Measurements from ENCODE around the gene FAM124B.

Gene FAM124B

DNA sequence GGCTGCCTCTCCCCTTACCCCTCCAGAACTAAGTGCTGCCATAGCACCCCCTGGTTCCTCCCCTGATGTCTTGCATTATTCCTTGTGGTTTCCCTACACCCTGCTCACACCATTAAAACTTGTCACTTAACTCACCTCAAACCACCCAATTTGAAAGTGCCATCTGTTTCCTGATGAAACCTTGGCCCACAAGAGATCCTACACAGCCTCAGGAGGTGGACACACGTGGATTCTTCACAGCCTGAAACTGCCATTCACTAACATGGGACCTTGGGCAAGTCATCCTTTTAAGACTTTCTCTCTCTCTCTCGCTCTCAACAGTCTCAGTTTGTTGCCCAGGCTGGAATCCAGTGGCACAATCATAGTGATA, 27.5 kb upstream of the FAM124B start:
- no peak overlapping the region for H3K27ac Mint-ChIP-seq
- H3K4me1 Mint-ChIP-seq (ENCODE audit: low read depth in 2 of 2) = peaks cover 4 to 6% of the 10 kb centered on the region in 2 donors
- peaks cover 2 to 7% of the 10 kb centered on the region in 2 donors for H3K9me3 Mint-ChIP-seq

DNA sequence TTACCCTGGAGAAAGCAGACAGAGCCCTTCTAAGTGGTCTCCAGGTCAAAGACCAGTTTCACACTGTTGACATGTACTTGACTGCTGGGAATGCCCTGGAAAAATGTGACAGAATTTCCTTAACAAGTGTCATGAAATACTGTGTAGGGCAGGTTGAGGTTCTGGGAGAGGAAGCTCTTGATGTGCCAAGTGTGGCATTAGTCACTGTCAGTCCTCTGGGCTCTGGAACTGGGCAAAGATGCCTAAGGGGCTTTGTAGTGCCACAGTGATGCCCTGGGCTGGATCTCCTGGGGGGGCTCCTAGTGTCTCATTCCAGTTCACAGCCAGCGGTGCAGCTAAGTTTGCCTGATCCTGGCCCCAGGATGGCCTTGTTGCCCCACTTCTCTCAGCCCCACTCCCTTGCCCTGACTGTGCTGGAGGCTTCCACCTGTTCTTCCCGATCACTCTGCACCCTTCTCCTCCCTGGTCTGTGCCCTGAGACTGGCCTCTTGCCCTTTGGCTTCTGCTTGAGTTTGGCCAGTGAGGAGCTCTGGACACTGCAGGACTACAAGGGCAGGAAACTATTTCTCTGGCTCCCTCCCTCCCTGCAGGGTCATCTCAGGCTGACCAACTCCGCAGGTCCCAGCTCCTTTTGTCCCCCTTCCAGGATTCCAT, 27.0 kb upstream of the FAM124B start:
- DNase-seq (no peak), ATAC-seq (replicated peaks) (no peak)
- no peak overlapping the region for H3K27ac Mint-ChIP-seq
- peaks cover 4 to 6% of the 10 kb centered on the region in 2 donors for H3K4me1 Mint-ChIP-seq (ENCODE audit: low read depth in 2 of 2)
- peaks cover 27 to 50% of the 10 kb centered on the region in 2 donors for H3K27me3 Mint-ChIP-seq
- H3K9me3 Mint-ChIP-seq = peaks cover 2 to 7% of the 10 kb centered on the region in 2 donors
- no peak overlapping the region for H3K4me3 Mint-ChIP-seq
- no peaks in the 10 kb centered on the region for H3K36me3 Mint-ChIP-seq (ENCODE audit: insufficient read depth)

More for the DNA sequence above, 27.5 kb upstream of the FAM124B start:
- peaks cover 27 to 52% of the 10 kb centered on the region in 2 donors for H3K27me3 Mint-ChIP-seq
- ATAC-seq (replicated peaks) (no peak), DNase-seq (no peak)
- no peaks in the 10 kb centered on the region for H3K36me3 Mint-ChIP-seq (ENCODE audit: insufficient read depth)
- H3K4me3 Mint-ChIP-seq = no peak overlapping the region

DNA sequence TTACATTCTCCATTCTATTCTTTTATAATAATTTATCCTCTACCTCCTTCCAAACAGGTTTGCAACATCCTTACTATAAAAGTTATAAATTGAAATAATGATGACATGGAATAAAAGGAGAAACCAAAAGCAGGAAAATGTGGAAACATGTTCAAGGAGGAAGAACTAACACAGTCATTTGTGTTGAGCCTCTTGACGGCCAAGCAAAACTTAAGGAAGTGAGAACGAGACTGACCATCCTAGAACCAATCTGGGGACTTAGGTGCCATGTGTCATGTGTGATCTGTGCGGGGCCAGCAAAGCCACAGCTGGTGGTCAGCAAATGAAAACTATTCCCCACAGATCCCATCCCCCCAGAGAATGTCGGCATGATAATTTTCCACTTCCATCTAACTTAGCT, 25.6 kb upstream of the FAM124B start:
- no peak for ATAC-seq (replicated peaks)
- DNase-seq = no peak
- H3K4me3 Mint-ChIP-seq = no peak overlapping the region
- H3K36me3 Mint-ChIP-seq (ENCODE audit: insufficient read depth) = no peaks in the 10 kb centered on the region
- peaks cover 4 to 6% of the 10 kb centered on the region in 2 donors for H3K4me1 Mint-ChIP-seq (ENCODE audit: low read depth in 2 of 2)
- no peak overlapping the region for H3K27ac Mint-ChIP-seq
- peaks cover 20 to 44% of the 10 kb centered on the region in 2 donors for H3K27me3 Mint-ChIP-seq
- peaks cover 2 to 7% of the 10 kb centered on the region in 2 donors for H3K9me3 Mint-ChIP-seq

DNA sequence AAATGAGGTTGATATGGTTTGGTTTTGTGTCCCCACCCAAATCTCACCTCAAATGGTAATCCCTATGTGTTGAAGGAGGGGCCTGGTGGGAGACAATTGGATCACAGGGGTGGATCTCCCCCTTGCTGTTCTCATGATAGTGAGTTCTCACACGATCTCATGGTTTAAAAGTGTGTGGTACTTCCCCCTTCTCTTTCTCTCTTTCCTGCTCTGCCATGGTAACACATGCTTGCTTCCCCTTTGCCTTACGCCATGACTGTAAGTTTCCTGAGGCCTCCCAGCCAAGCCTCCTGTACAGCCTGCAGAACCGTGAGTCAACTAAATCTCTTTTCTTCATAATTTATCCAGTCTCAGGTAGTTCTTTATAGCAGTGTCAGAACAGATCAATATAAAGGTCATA, 24.7 kb upstream of the FAM124B start:
- ATAC-seq (replicated peaks) (no peak), DNase-seq (no peak)
- H3K27me3 Mint-ChIP-seq = peaks cover 20 to 42% of the 10 kb centered on the region in 2 donors
- H3K27ac Mint-ChIP-seq = no peak overlapping the region
- H3K4me3 Mint-ChIP-seq = no peak overlapping the region
- H3K36me3 Mint-ChIP-seq (ENCODE audit: insufficient read depth) = no peaks in the 10 kb centered on the region
- peaks cover 2 to 7% of the 10 kb centered on the region in 2 donors for H3K9me3 Mint-ChIP-seq
- no peaks in the 10 kb centered on the region for H3K4me1 Mint-ChIP-seq (ENCODE audit: low read depth in 2 of 2)

DNA sequence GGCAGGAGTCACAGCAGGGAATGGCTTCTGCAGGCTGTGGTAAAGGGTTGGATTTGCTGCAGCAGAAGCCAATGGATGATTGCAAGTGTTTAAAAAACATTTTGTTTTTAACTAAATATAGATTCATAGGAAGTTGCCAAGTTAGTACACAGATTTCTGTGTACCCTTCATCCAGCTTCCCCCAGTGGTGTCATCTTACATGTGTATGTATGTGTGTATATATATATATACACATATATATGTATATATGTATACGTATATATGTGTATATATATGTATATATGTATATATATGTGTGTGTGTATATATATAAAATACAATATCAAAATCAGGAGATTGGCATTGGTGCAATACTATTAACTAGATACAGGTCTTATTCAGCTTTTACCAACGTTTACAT, 19.2 kb upstream of the FAM124B start:
- no peak for ATAC-seq (replicated peaks)
- Mint-ChIP-seq H3K4me3 (no peak overlapping the region), H3K27me3 (peaks cover 21 to 34% of the 10 kb centered on the region in 2 donors), H3K36me3 (ENCODE audit: insufficient read depth) (no peaks in the 10 kb centered on the region), H3K27ac (no peak overlapping the region), H3K4me1 (ENCODE audit: low read depth in 2 of 2) (no peaks in the 10 kb centered on the region), H3K9me3 (peaks cover 2 to 7% of the 10 kb centered on the region in 2 donors)
- DNase-seq = no peak

DNA sequence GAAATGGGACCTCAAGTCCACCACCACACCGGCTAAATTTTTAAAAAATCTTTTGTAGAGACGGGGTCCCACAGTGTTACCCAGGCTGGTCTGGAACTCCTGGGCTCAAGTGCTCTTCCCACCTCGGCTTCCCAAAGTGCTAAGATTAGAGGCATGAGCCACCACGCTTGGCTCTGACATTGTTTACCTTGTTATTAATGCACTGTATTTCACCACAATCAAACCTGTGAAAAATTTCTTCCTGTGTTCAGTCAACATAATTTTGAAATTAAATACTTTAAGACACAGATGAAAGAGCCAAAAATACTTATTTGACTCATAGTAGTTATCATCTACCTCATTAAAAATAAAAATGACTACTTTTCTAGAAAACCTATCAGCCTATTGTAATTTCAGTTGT, 16.0 kb upstream of the FAM124B start:
- Mint-ChIP-seq H3K9me3 (no peaks in the 10 kb centered on the region), H3K27me3 (peaks cover 25 to 38% of the 10 kb centered on the region in 2 donors), H3K4me1 (ENCODE audit: low read depth in 2 of 2) (no peaks in the 10 kb centered on the region), H3K27ac (no peak overlapping the region), H3K4me3 (no peak overlapping the region), H3K36me3 (ENCODE audit: insufficient read depth) (no peaks in the 10 kb centered on the region)
- ATAC-seq (replicated peaks) (no peak), DNase-seq (no peak)

DNA sequence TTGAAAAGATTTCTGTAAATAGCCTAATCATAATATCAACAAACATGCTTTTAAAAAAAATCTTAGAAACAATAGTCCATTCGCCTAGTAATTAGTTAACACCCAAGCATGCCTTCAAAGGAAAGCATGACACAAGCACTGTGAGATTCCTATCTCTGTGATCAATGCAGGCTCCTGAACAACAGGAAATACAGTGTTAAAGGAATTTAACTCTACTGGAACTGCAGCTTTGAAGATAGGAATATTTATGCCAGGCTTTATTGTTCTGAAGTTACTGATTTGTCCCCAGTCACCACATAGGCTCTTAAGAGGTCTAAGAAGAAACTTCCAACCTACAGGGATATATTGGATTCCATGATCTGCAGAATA, 15.4 kb upstream of the FAM124B start:
- H3K27me3 Mint-ChIP-seq = peaks cover 25 to 38% of the 10 kb centered on the region in 2 donors
- no peaks in the 10 kb centered on the region for H3K4me1 Mint-ChIP-seq (ENCODE audit: low read depth in 2 of 2)
- no peak for ATAC-seq (replicated peaks)
- no peak for DNase-seq
- no peaks in the 10 kb centered on the region for H3K9me3 Mint-ChIP-seq
- H3K36me3 Mint-ChIP-seq (ENCODE audit: insufficient read depth) = no peaks in the 10 kb centered on the region
- H3K27ac Mint-ChIP-seq = no peak overlapping the region
- H3K4me3 Mint-ChIP-seq = no peak overlapping the region

DNA sequence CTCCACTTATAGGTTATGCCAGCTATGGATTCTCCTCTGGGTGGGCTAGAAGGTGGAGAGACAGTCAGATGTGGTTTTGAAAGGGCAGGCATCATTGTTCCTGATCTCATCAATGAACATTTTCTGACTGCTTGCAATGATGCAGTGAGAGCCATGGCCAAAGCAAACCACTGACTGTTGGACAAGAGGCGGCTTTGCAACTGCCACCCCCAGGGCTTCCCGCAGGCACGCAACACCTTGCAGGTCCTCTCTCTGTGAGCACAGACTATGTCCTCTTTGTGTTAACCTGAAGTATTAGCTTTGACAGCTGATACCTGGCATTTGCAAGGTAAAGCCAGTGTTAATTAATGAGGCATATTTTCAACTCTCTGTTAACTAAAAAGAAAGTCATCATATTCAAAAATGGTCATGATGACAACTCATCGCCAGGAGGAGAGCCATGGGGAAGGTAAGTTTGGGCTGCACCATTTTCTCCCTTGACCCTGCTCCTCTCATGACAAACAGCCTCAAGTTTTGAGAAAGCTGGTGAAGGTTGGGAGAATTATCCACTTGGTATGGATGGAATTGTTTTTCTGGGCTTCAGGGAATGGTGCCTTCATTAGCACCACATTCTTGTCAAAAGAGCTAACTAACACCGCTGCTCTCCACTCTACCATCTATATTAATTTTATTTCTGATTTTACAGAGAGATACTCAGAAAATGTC, 14.9 kb upstream of the FAM124B start:
- DNase-seq = no peak
- H3K4me3 Mint-ChIP-seq = no peak overlapping the region
- no peaks in the 10 kb centered on the region for H3K9me3 Mint-ChIP-seq
- no peaks in the 10 kb centered on the region for H3K4me1 Mint-ChIP-seq (ENCODE audit: low read depth in 2 of 2)
- peaks cover 24 to 35% of the 10 kb centered on the region in 2 donors for H3K27me3 Mint-ChIP-seq
- H3K36me3 Mint-ChIP-seq (ENCODE audit: insufficient read depth) = no peaks in the 10 kb centered on the region
- H3K27ac Mint-ChIP-seq = no peak overlapping the region
- no peak for ATAC-seq (replicated peaks)

DNA sequence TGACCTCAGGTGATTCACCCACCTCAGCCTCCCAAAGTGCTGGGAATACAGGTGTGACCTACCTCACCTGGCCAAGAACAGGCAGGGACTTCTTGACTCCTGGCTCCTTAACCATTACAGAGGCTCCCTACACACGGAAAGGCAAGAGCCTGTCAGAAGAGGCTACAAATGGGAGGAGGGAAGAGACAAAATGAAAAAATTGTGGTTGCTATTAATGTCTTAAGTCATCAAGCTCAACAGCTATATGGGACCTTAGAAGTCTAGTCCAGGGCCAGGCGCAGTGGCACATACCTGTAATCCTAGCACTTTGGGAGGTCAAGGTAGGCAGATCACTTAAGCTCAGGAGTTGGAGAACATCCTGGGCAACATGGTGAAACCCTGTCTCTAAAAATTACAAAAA, 11.5 kb upstream of the FAM124B start:
- Mint-ChIP-seq H3K9me3 (no peaks in the 10 kb centered on the region), H3K36me3 (ENCODE audit: insufficient read depth) (no peaks in the 10 kb centered on the region)
- ATAC-seq (replicated peaks) = no peak

DNA sequence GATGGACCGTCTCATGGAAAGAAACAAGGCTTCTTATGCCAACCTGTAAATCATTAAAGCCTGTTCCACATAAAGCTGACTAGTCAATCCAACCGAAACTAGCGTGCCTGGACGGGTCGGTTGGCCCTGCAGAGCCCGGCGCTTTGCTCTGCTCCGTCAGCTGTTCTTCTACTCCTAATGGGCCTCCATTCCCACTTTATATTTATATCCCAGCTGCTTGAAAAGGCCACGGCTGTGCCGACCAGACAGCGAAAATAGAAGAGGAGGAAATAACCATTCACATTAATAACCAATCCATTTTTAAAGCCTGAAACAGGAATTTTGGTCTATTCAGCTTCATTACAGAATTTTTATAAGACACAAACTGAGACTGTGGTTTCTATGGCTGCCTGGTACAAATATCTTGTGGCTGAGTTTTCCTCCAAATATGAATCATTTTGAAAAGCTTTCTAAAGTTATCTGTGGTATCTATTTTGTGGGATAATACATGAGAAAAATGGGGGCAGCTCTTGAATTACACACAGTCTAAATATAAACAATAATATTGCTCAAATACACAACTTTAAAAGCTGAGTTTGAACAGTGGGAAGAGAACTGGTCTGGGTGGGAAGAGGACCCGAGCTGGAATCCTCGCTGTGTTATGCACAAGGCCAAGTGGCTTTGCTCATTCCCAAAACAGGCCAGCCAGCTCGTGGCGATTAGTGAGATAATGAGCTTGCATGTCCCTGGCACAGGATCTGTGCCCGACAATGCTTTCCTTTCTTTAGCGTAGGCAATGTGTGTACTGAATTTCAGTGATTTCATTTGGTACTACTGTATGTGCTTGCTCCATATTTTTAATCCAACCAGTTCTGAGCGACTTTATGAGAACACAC, 10.5 kb upstream of the FAM124B start:
- Mint-ChIP-seq H3K27ac (no peak overlapping the region), H3K9me3 (no peaks in the 10 kb centered on the region), H3K4me1 (ENCODE audit: low read depth in 2 of 2) (no peaks in the 10 kb centered on the region), H3K4me3 (no peak overlapping the region), H3K27me3 (peaks cover 23 to 34% of the 10 kb centered on the region in 2 donors), H3K36me3 (ENCODE audit: insufficient read depth) (no peaks in the 10 kb centered on the region)
- DNase-seq = no peak
- ATAC-seq (replicated peaks) = no peak

More for the DNA sequence above, 11.5 kb upstream of the FAM124B start:
- DNase-seq = no peak
- Mint-ChIP-seq H3K27me3 (peaks cover 23 to 27% of the 10 kb centered on the region in 2 donors), H3K4me3 (no peak overlapping the region), H3K4me1 (ENCODE audit: low read depth in 2 of 2) (no peaks in the 10 kb centered on the region), H3K27ac (no peak overlapping the region)

DNA sequence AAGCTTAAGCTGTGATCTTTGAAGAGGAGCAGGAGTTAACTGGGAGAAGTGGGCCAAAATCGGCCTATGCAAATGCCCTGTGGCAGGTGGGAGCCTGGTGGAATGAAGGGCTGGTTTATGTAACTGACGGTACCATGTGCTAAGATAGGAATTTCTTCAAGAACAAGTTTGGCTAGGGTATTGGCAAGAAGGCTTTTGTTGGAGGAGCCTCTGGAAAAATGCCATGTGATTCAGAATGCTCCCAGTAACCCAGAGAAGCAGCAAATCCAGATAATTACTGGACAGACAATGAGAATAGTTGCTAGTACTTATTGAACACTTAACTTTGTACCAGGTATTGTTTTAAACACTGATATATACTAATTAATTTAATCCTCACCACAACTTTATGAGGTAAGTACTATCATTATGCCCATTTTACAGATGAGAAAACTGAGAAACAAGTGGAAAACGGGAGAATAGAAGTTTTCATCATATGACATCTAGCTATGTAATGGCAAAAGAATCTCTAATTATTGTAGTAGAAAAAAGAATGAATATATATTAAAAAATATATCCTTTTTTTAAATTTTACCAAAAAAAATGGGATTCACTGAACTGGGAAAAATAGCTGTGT, 9.1 kb upstream of the FAM124B start:
- H3K36me3 Mint-ChIP-seq (ENCODE audit: insufficient read depth) = no peaks in the 10 kb centered on the region
- ATAC-seq (replicated peaks) (no peak), DNase-seq (no peak)
- no peaks in the 10 kb centered on the region for H3K4me1 Mint-ChIP-seq (ENCODE audit: low read depth in 2 of 2)
- no peak overlapping the region for H3K27ac Mint-ChIP-seq
- no peaks in the 10 kb centered on the region for H3K9me3 Mint-ChIP-seq
- no peak overlapping the region for H3K4me3 Mint-ChIP-seq
- H3K27me3 Mint-ChIP-seq = peaks cover 17 to 44% of the 10 kb centered on the region in 2 donors

DNA sequence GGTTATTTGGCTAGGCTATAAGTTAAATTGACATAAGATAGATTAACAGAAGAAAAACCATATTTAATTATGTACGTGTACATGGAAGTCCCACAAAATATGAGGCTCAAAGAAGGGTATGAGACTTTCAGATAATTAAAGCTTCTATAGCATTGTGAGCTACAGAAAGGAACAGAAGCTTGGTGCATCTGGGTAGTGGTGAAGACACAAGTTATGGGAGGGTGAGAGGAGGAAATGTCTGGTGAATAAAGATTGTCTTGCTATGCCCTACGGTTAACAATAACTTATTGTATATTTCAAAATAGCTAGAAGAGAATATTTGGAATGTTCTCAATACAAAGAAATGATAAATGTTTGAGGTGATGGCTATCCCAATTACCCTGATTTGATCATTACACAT, 6.8 kb upstream of the FAM124B start:
- Mint-ChIP-seq H3K4me1 (ENCODE audit: low read depth in 2 of 2) (no peaks in the 10 kb centered on the region), H3K36me3 (ENCODE audit: insufficient read depth) (no peaks in the 10 kb centered on the region), H3K27me3 (peaks cover 17 to 35% of the 10 kb centered on the region in 2 donors), H3K4me3 (no peak overlapping the region), H3K27ac (no peak overlapping the region), H3K9me3 (no peaks in the 10 kb centered on the region)
- no peak for DNase-seq
- no peak for ATAC-seq (replicated peaks)

DNA sequence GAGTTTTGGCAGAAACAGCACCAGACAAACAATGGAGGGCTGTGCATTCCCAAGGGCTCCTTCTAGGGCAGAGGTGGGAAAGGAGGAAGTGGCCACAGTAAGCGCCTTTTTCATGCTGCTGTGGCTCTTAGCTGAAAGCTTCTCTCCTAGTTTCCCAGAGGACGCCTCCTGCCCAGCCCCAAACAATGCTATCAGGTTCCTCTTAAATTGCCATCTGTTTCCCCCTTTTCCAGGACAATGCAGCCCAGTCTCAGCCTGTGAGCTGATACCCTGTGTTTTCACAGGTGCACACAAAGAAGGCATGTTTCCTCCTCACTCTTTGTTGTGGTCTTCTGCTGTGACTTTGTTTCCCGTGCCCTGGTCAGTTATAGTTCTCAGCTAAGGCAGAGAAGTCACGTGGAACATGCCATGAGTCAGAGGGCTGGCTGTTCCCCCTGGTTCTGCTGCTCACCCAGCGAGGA, 5.4 kb upstream of the FAM124B start:
- Mint-ChIP-seq H3K36me3 (ENCODE audit: insufficient read depth) (no peaks in the 10 kb centered on the region), H3K4me3 (no peak overlapping the region), H3K4me1 (ENCODE audit: low read depth in 2 of 2) (no peaks in the 10 kb centered on the region), H3K27me3 (peaks cover 17 to 28% of the 10 kb centered on the region in 2 donors), H3K27ac (no peak overlapping the region), H3K9me3 (no peaks in the 10 kb centered on the region)
- ATAC-seq (replicated peaks) (no peak), DNase-seq (no peak)

All from effector memory CD8-positive, alpha-beta T cell (primary cell).